Neural progenitor cell (in vitro differentiated cells): Measurements from ENCODE around the gene STRN4. TPM values are rescaled to one million over a fixed set of nuclear protein-coding genes. Genes with fewer than 3 reads are reported as not detected.
A peak's percentile ranks its signal among the peaks of the same experiment; 100 is the strongest.

Experiments
- DNase-seq: peaks from one replicate; pipeline ENCODE4 v3.0.0-alpha.2; 2016; ENCODE audit warnings: low spot score
- H2AFZ ChIP-seq: fragments of 200-600 bp; sonication (generic); replicated peaks from 2 replicates; pipeline ENCODE4 v1.6.1; 2016; ENCODE audit warnings: antibody characterized with exemption
- H3F3A ChIP-seq: fragments of 200-600 bp; sonication (generic); 2 replicates; pipeline ENCODE4 v1.6.1; 2016; ENCODE audit warnings: antibody characterized with exemption, low read depth
- H3K27ac ChIP-seq: fragments of 200-600 bp; sonication (generic); 2 replicates; pipeline ENCODE4 v1.5.1; 2016; ENCODE audit warnings: mild to moderate bottlenecking
- H3K27me3 ChIP-seq: fragments of 200-600 bp; sonication (generic); 2 replicates; pipeline ENCODE4 v1.6.1; 2016; ENCODE audit warnings: mild to moderate bottlenecking, moderate library complexity
- H3K36me3 ChIP-seq: fragments of 200-600 bp; sonication (generic); 2 replicates; pipeline ENCODE4 v1.5.1; 2016
- H3K4me1 ChIP-seq: fragments of 200-600 bp; sonication (generic); 2 replicates; pipeline ENCODE4 v1.6.1; 2016; ENCODE audit warnings: mixed run types
- H3K4me2 ChIP-seq: fragments of 200-600 bp; sonication (generic); 2 replicates; pipeline ENCODE4 v1.6.1; 2016
- H3K4me3 ChIP-seq: fragments of 200-600 bp; sonication (generic); 2 replicates; pipeline ENCODE4 v1.5.1; 2016
- H3K79me2 ChIP-seq: fragments of 200-600 bp; sonication (generic); 2 replicates; pipeline ENCODE4 v1.6.1; 2016; ENCODE audit warnings: low read depth
- H3K9ac ChIP-seq: fragments of 200-600 bp; sonication (generic); 2 replicates; pipeline ENCODE4 v1.6.1; 2016
- H3K9me3 ChIP-seq: fragments of 200-600 bp; sonication (generic); 2 replicates; pipeline ENCODE4 v1.5.1; 2016; ENCODE audit warnings: low read depth
- H4K20me1 ChIP-seq: fragments of 200-600 bp; sonication (generic); 2 replicates; pipeline ENCODE4 v1.6.1; 2016; ENCODE audit warnings: low read depth
- H3K27ac Mint-ChIP-seq: 3 replicates; pipeline ENCODE4 v1.8.0; 2021; ENCODE audit warnings: mixed read lengths
- H3K27me3 Mint-ChIP-seq: 2 replicates; pipeline ENCODE4 v1.8.0; 2022; ENCODE audit warnings: low read depth, mild to moderate bottlenecking, inconsistent platforms, moderate library complexity, mixed read lengths; ENCODE audit not compliant: insufficient read depth
- H3K36me3 Mint-ChIP-seq: 3 replicates; pipeline ENCODE4 v1.8.0; 2021; ENCODE audit warnings: mixed read lengths
- H3K4me1 Mint-ChIP-seq: 3 replicates; pipeline ENCODE4 v1.8.0; 2021; ENCODE audit warnings: mixed read lengths
- H3K4me3 Mint-ChIP-seq: 3 replicates; pipeline ENCODE4 v1.8.0; 2021; ENCODE audit warnings: mild to moderate bottlenecking, moderate library complexity, mixed read lengths
- H3K9me3 Mint-ChIP-seq: 3 replicates; pipeline ENCODE4 v1.8.0; 2020; ENCODE audit warnings: mixed read lengths
- CTCF ChIP-seq: fragments of 200-600 bp; sonication (generic); IDR thresholded peaks from 2 replicates; pipeline ENCODE4 v1.5.1; 2017; ENCODE audit warnings: antibody characterized with exemption, mild to moderate bottlenecking
- EZH2 ChIP-seq: fragments of 200-600 bp; sonication (generic); IDR thresholded peaks from 2 replicates; pipeline ENCODE4 v1.6.1; 2017; ENCODE audit warnings: antibody characterized with exemption, mild to moderate bottlenecking, moderate library complexity
- EZH2phosphoT487 ChIP-seq: fragments of 200-600 bp; sonication (generic); IDR thresholded peaks from 2 replicates; pipeline ENCODE4 v1.6.1; 2017; ENCODE audit warnings: antibody characterized with exemption
- total RNA-seq: library from RNA; depleted of rRNA; stranded (reverse); fragments of >200 nt; gene quantifications from 2 replicates; pipeline ENCODE4 v1.2.3, GENCODE V29; 2015; ENCODE audit warnings: low replicate concordance

STRN4 gene
- total RNA-seq, 1 donor from 2014 or later: 54.1 TPM

GRCh38 chr19:46730187-46730586 lies 16.1 kb downstream of the STRN4 start:
- Histone ChIP-seq H3K9me3 (no peaks in the 10 kb centered on the region), H3K27ac (no peak overlapping the region), H2AFZ (no peak overlapping the region), H3K79me2 (peaks cover 34% of the 10 kb centered on the region), H3K4me3 (no peak overlapping the region), H3K9ac (no peak overlapping the region), H3K27me3 (no peaks in the 10 kb centered on the region), H3K4me1 (no peaks in the 10 kb centered on the region), H3K4me2 (no peak overlapping the region), H4K20me1 (peaks cover 79% of the 10 kb centered on the region), H3K36me3 (peaks cover 4% of the 10 kb centered on the region), H3F3A (no peaks in the 10 kb centered on the region)
- TF ChIP-seq CTCF (no peak), EZH2phosphoT487 (no peak), EZH2 (no peak)
- H3K27me3 Mint-ChIP-seq: peaks cover 6% of the 10 kb centered on the region
- H3K4me1 Mint-ChIP-seq: peaks cover 19% of the 10 kb centered on the region
- H3K9me3 Mint-ChIP-seq: no peaks in the 10 kb centered on the region
- DNase-seq: no peak
- H3K27ac Mint-ChIP-seq: no peak overlapping the region
- H3K36me3 Mint-ChIP-seq: peaks cover 31% of the 10 kb centered on the region
- H3K4me3 Mint-ChIP-seq: no peak overlapping the region

GRCh38 chr19:46729696-46730095 lies 16.6 kb downstream of the STRN4 start:
- Histone ChIP-seq H3K4me3 (no peak overlapping the region), H3K27me3 (no peaks in the 10 kb centered on the region), H2AFZ (no peak overlapping the region), H3K36me3 (peaks cover 4% of the 10 kb centered on the region), H3K4me1 (no peaks in the 10 kb centered on the region), H3K9ac (no peak overlapping the region), H4K20me1 (peaks cover 79% of the 10 kb centered on the region), H3F3A (no peaks in the 10 kb centered on the region), H3K79me2 (peaks cover 30% of the 10 kb centered on the region), H3K4me2 (no peak overlapping the region), H3K9me3 (no peaks in the 10 kb centered on the region), H3K27ac (no peak overlapping the region)
- no peak for DNase-seq
- peaks cover 19% of the 10 kb centered on the region for H3K4me1 Mint-ChIP-seq
- H3K27ac Mint-ChIP-seq: no peak overlapping the region
- H3K27me3 Mint-ChIP-seq: peaks cover 6% of the 10 kb centered on the region
- no peaks in the 10 kb centered on the region for H3K9me3 Mint-ChIP-seq
- no peak overlapping the region for H3K4me3 Mint-ChIP-seq
- peaks cover 31% of the 10 kb centered on the region for H3K36me3 Mint-ChIP-seq
- TF ChIP-seq EZH2 (no peak), CTCF (no peak), EZH2phosphoT487 (no peak)

- no peak overlapping the region for H2AFZ ChIP-seq
- TF ChIP-seq CTCF (peak; percentile 84), EZH2 (no peak), EZH2phosphoT487 (no peak)
- peak overlapping the region; percentile 87 for H3K27ac Mint-ChIP-seq
- no peaks in the 10 kb centered on the region for H3K27me3 ChIP-seq
- no peaks in the 10 kb centered on the region for H3F3A ChIP-seq
- H3K4me3 Mint-ChIP-seq: peak overlapping the region; percentile 46
- H3K4me1 ChIP-seq: no peaks in the 10 kb centered on the region
- H3K27me3 Mint-ChIP-seq: peaks cover 6% of the 10 kb centered on the region
- H3K27ac ChIP-seq: no peak overlapping the region
- peaks cover 72% of the 10 kb centered on the region for H4K20me1 ChIP-seq
- peak; percentile 80 for DNase-seq
- H3K79me2 ChIP-seq: peaks cover 22% of the 10 kb centered on the region
- H3K36me3 Mint-ChIP-seq: peaks cover 30% of the 10 kb centered on the region
- no peak overlapping the region for H3K9ac ChIP-seq
- H3K4me1 Mint-ChIP-seq: peaks cover 19% of the 10 kb centered on the region
- no peak overlapping the region for H3K4me2 ChIP-seq
- H3K9me3 ChIP-seq: no peaks in the 10 kb centered on the region
- no peaks in the 10 kb centered on the region for H3K9me3 Mint-ChIP-seq
- no peaks in the 10 kb centered on the region for H3K36me3 ChIP-seq
- H3K4me3 ChIP-seq: no peak overlapping the region
These were observed 17.4 kb downstream of the STRN4 start for GRCh38 chr19:46728693-46729339.
